ENCODE measurements around the gene CNN2.

The CNN2 gene

DNA sequence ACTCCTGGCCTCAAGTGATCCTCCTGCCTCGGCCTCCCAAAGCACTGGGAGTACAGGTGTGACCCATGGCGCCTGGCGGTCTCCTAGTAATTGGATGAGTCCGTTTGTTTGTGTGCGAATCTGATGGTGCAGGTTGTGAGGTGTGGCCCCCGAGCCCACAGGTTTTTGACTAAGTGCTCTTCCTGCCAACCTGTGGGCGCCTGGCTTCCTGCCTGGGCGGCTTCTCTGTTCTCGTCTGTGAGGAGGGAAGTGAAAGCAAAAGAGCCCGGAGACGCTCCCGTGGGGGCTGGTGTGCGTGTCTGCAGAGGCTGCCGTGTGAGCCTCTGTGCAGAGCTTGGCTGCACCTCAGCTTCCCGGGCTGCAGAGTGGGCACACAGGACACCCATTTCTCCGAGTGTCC is 50.5 kb downstream of the CNN2 start:
- Histone ChIP-seq H3K4me2 (ENCODE audit: low read length) (no peak overlapping the region), H3K4me1 (ENCODE audit: control insufficient read depth, insufficient read depth, low read length) (peaks cover 4% of the 10 kb centered on the region), H3K9me3 (replicated peaks; ENCODE audit: low read length) (no peaks in the 10 kb centered on the region), H3K36me3 (ENCODE audit: insufficient read depth, low read length) (no peaks in the 10 kb centered on the region), H3K4me3 (ENCODE audit: low read length) (no peak overlapping the region), H3K9ac (ENCODE audit: low read depth, low read length) (no peak overlapping the region), H3K27me3 (ENCODE audit: control insufficient read depth, insufficient read depth, low read length) (peaks cover 10% of the 10 kb centered on the region)

DNA sequence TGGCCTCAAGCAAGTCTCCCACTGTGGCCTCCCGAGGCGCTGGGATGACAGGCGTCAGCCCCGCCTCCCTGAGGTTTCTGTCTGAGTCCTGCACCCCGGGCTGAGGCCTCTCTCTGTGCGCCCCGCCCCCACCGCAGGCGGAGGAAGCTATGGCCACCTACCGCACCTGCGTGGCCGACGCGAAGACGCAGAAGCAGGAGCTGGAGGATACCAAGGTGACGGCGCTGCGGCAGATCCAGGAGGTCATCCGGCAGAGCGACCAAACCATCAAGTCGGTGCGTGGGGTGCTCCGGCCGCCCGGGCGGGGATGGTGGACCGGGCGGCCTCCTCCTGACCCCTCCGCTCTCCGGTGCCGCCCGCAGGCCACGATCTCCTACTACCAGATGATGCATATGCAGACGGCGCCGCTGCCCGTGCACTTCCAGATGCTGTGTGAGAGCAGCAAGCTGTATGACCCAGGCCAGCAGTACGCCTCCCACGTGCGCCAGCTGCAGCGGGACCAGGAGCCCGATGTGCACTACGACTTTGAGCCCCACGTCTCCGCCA is 53.2 kb downstream of the CNN2 start:
- Histone ChIP-seq H3K4me3 (ENCODE audit: low read length) (no peak overlapping the region), H3K27me3 (ENCODE audit: control insufficient read depth, insufficient read depth, low read length) (peaks cover 6% of the 10 kb centered on the region), H3K4me2 (ENCODE audit: low read length) (no peak overlapping the region), H3K36me3 (ENCODE audit: insufficient read depth, low read length) (no peaks in the 10 kb centered on the region), H3K9me3 (replicated peaks; ENCODE audit: low read length) (no peaks in the 10 kb centered on the region), H3K4me1 (ENCODE audit: control insufficient read depth, insufficient read depth, low read length) (peaks cover 9% of the 10 kb centered on the region), H3K9ac (ENCODE audit: low read depth, low read length) (no peak overlapping the region)

DNA sequence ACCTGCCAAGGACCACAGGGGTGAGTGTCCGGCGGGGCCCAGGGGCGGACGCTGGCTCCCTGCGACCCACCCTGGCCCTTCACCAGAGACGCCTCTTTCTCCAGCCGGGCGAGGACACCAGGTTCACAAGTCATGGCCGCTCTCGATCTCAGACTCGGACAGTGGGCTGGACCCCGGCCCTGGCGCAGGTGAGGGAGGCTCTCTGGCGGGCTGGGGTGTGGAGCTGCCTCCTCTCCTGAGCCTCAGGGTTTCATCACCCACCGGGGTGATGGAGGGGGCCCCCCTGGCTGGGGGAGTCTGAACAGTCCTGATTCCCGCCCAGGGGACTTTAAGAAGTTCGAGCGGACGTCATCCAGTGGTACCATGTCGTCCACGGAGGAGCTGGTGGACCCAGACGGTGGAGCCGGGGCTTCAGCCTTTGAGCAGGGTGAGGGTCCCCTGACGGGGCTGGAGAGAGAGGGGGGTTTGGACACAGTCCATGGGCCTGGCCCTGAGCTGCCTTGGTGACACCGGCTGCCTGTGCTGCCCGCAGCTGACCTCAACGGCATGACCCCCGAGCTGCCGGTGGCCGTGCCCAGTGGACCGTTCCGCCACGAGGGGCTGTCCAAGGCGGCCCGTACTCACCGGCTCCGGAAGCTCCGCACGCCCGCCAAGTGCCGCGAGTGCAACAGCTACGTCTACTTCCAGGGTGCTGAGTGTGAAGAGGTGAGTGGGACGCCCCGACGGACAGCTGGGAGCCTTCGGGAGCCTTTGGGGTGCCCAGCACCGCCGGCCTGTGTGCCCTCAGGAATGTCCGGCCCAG is 54.2 kb downstream of the CNN2 start:
- Histone ChIP-seq H3K27me3 (ENCODE audit: control insufficient read depth, insufficient read depth, low read length) (peaks cover 11% of the 10 kb centered on the region), H3K4me2 (ENCODE audit: low read length) (no peak overlapping the region), H3K36me3 (ENCODE audit: insufficient read depth, low read length) (no peaks in the 10 kb centered on the region), H3K4me3 (ENCODE audit: low read length) (no peak overlapping the region), H3K9ac (ENCODE audit: low read depth, low read length) (no peak overlapping the region), H3K4me1 (ENCODE audit: control insufficient read depth, insufficient read depth, low read length) (peaks cover 9% of the 10 kb centered on the region), H3K9me3 (replicated peaks; ENCODE audit: low read length) (no peaks in the 10 kb centered on the region)

DNA sequence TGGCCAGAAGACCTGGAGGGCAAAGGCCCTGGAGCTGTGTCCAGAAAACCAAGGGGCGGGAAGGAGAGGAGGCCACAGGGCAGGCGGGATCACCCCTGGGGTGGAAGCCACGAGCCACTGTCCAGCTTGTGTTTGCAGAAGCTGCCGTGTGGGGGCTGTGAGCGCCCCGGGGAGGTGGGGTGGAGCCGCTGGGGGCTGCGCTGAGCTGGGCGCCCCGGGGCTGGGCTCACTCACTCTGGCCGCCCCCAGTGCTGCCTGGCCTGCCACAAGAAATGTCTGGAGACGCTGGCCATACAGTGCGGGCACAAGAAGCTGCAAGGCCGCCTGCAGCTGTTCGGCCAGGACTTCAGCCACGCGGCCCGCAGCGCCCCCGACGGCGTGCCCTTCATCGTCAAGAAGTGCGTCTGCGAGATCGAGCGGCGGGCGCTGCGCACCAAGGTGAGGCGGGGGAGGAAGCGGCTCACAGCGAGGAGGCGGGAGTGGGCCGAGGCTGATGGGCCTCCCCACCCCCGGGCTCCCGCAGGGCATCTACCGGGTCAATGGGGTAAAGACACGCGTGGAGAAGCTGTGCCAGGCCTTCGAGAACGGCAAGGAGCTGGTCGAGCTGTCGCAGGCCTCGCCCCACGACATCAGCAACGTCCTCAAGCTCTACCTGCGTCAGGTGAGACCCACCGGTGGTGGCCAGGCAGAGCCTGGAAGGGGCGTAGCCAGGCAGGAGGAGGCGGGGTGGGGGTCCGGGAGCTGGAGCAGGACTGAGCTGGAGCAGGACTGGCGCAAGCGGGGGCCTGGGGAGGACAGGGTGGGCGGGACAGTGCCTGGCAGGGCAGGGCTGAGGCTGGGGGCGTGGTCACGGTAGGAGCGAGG is 55.1 kb downstream of the CNN2 start:
- Histone ChIP-seq H3K4me3 (ENCODE audit: low read length) (no peak overlapping the region), H3K9me3 (replicated peaks; ENCODE audit: low read length) (no peaks in the 10 kb centered on the region), H3K4me1 (ENCODE audit: control insufficient read depth, insufficient read depth, low read length) (peaks cover 9% of the 10 kb centered on the region), H3K36me3 (ENCODE audit: insufficient read depth, low read length) (no peaks in the 10 kb centered on the region), H3K4me2 (ENCODE audit: low read length) (peak overlapping the region; percentile 62), H3K9ac (ENCODE audit: low read depth, low read length) (no peak overlapping the region), H3K27me3 (ENCODE audit: control insufficient read depth, insufficient read depth, low read length) (peaks cover 17% of the 10 kb centered on the region)

DNA sequence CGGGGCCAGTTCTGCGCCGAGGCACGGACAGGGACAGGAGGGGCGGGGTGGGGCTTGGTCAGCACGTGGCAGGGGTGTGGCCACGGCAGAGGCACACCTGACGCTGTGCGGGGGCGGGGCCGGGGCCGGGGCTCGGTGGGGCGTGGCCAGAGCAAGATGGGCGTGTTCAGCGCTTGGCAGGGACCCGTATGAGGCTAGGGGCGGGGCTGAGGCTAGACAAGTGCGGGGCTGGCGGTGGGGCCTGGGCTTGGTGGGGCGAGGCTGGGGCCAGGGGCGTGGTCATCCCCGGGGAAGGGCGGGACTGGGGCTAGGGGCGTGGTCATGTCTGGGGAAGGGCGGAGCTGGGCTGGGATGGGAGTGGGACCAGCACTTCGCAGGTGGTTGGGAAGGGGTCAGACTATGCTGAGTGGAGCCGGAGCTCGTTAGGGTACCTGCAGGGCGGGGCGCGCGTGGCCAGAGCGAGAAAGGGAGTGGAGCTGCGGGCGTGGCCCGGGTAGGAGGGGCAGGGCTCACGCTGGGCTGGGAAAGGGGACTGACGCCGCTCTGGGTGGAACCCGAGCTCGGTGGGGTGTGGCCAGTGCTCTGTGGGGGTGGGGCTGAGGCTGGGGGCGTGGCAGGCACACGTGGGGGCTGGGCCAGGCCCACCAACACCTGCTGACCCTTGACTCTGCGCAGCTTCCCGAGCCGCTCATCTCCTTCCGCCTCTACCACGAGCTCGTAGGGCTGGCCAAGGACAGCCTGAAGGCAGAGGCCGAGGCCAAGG is 55.9 kb downstream of the CNN2 start:
- H3K4me1 ChIP-seq (ENCODE audit: control insufficient read depth, insufficient read depth, low read length) = peaks cover 9% of the 10 kb centered on the region
- peak overlapping the region; percentile 73 for H3K4me2 ChIP-seq (ENCODE audit: low read length)
- H3K27me3 ChIP-seq (ENCODE audit: control insufficient read depth, insufficient read depth, low read length) = peaks cover 17% of the 10 kb centered on the region
- no peaks in the 10 kb centered on the region for H3K9me3 ChIP-seq (replicated peaks; ENCODE audit: low read length)
- no peak overlapping the region for H3K4me3 ChIP-seq (ENCODE audit: low read length)
- H3K36me3 ChIP-seq (ENCODE audit: insufficient read depth, low read length) = no peaks in the 10 kb centered on the region
- no peak overlapping the region for H3K9ac ChIP-seq (ENCODE audit: low read depth, low read length)

DNA sequence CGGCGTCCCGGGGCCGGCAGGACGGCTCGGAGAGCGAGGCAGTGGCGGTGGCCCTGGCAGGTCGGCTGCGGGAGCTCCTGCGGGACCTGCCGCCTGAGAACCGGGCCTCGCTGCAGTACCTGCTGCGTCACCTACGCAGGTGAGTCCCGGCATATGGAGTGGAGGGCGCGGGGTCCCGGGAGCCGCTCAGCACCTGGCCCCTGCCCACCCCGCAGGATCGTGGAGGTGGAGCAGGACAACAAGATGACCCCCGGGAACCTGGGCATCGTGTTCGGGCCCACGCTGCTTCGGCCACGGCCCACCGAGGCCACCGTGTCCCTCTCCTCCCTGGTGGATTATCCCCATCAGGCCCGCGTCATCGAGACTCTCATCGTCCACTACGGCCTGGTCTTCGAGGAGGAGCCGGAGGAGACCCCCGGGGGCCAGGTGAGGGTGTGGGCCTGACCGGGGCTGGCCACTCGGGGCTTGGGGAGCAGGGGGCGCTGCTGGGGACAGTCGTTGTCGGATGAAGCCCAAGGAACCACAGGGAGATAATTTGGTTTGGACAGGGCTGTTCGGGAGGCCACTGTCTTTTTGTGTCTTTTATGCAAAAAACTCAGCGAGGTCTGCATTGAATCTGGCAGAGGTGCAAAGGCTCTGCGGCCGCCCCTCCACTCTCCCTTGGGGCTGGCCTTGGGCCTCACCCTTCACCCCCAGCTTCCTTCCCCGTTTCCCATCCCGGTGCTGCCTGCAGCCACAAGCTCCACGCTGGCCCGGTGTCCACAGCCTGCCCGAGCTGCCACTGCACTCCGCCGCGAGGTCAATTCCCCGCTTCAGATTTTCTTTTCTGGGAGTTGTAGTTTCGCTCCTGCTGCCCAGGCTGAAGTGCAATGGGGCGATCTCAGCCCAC is 56.8 kb downstream of the CNN2 start:
- peaks cover 8% of the 10 kb centered on the region for H3K36me3 ChIP-seq (ENCODE audit: insufficient read depth, low read length)
- H3K4me3 ChIP-seq (ENCODE audit: low read length) = no peak overlapping the region
- peaks cover 17% of the 10 kb centered on the region for H3K27me3 ChIP-seq (ENCODE audit: control insufficient read depth, insufficient read depth, low read length)
- H3K4me2 ChIP-seq (ENCODE audit: low read length) = peak overlapping the region; percentile 73
- no peak overlapping the region for H3K9ac ChIP-seq (ENCODE audit: low read depth, low read length)
- H3K9me3 ChIP-seq (replicated peaks; ENCODE audit: low read length) = no peaks in the 10 kb centered on the region
- peaks cover 9% of the 10 kb centered on the region for H3K4me1 ChIP-seq (ENCODE audit: control insufficient read depth, insufficient read depth, low read length)

DNA sequence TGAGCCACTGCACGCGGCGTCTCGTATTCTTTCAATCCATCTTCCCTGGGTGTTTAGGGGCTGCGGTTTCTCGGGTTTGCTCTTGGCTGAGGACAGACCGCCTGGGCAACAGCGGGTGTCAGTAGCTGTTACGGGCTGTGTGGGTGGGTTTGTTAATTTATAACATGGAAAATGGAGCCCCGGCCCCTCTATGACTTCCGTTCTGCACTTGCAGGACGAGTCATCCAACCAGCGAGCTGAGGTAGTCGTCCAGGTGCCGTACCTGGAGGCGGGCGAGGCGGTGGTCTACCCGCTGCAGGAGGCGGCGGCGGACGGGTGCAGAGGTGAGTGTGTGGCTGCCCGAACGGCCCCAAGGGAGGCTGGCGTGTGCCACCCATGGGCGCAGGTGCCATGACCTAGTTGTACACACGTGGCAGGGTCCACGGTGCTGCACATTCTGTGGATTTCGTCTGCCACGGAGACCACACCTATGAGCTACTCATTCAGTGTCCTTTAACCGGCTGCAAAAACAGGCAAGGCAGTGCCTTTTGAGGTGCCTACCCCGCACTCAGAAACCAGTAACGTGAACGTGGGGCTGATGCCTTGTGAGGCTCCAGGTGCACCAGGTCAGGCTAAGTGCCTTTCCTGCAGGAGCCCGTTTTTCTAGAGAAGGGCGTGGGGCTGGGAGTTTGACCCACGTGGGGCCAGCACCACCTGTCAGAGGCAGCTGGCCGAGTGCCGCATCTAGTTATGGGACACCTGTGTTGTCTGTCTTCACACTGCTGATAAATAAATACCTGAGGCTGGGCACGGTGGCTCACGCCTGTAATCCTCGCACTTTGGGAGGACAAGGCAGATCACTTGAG is 57.8 kb downstream of the CNN2 start:
- H3K9ac ChIP-seq (ENCODE audit: low read depth, low read length) = no peak overlapping the region
- no peak overlapping the region for H3K4me3 ChIP-seq (ENCODE audit: low read length)
- H3K27me3 ChIP-seq (ENCODE audit: control insufficient read depth, insufficient read depth, low read length) = peaks cover 17% of the 10 kb centered on the region
- no peaks in the 10 kb centered on the region for H3K9me3 ChIP-seq (replicated peaks; ENCODE audit: low read length)
- H3K4me1 ChIP-seq (ENCODE audit: control insufficient read depth, insufficient read depth, low read length) = peaks cover 9% of the 10 kb centered on the region
- no peak overlapping the region for H3K4me2 ChIP-seq (ENCODE audit: low read length)
- H3K36me3 ChIP-seq (ENCODE audit: insufficient read depth, low read length) = peaks cover 18% of the 10 kb centered on the region

DNA sequence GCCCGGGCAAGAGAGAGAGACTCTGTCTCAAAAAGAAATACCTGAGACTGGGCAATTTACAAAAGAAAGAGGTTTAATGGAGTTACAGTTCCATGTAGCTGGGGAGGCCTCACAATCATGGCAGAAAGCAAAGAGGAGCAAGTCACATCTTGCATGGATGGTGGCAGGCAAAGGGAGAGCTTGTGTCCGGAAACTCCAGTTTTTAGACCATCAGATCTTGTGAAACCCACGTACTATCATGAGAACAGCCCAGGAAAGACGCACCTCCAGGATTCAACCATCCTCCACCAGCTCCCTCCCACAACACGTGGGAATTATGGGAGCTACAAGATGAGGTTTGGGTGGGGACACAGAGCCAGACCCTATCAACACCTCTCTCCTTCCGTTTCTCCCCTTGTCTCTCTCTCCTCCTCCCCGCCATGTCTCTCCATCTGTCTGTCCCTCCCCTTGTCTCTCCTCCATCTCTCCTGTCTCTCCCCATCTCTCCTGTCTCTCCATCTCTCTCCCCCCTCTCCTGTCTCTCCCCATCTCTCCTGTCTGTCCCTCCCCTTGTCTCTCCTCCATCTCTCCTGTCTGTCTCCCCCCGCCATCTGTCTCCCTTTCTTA is 58.7 kb downstream of the CNN2 start:
- Histone ChIP-seq H3K9ac (ENCODE audit: low read depth, low read length) (no peak overlapping the region), H3K27me3 (ENCODE audit: control insufficient read depth, insufficient read depth, low read length) (peaks cover 17% of the 10 kb centered on the region), H3K36me3 (ENCODE audit: insufficient read depth, low read length) (peaks cover 23% of the 10 kb centered on the region), H3K4me2 (ENCODE audit: low read length) (no peak overlapping the region), H3K4me3 (ENCODE audit: low read length) (no peak overlapping the region), H3K9me3 (replicated peaks; ENCODE audit: low read length) (no peaks in the 10 kb centered on the region), H3K4me1 (ENCODE audit: control insufficient read depth, insufficient read depth, low read length) (peaks cover 9% of the 10 kb centered on the region)

DNA sequence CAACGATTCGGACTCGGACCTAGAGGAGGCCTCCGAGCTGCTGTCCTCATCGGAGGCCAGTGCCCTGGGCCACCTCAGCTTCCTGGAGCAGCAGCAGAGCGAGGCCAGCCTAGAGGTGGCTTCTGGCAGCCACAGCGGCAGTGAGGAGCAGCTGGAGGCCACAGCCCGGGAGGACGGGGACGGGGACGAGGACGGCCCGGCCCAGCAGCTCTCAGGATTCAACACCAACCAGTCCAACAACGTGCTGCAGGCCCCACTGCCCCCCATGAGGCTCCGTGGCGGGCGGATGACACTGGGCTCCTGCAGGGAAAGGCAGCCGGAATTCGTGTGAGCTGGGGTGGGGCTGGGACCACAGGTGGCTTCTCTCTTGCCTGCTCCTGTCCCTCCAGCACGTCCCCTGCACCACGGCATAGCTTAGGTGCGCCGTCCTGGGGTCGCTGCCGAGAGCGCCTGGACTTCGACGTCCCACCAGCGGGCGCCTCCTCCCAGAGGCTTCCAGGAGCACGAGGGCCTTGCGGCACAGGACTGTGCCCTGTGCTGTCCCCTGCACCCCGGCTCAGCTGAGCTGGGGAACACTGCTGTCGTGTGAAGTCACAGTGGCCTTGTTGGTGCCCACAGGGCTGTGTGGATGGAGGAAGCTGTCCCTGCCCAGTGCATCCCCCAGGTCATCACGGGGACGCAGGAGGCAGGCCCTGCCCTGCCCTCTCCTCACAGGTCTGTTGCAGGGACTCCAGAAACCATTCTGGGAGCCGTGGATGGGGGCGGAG is 59.5 kb downstream of the CNN2 start:
- Histone ChIP-seq H3K4me3 (ENCODE audit: low read length) (no peak overlapping the region), H3K36me3 (ENCODE audit: insufficient read depth, low read length) (peaks cover 23% of the 10 kb centered on the region), H3K9ac (ENCODE audit: low read depth, low read length) (no peak overlapping the region), H3K4me2 (ENCODE audit: low read length) (no peak overlapping the region), H3K4me1 (ENCODE audit: control insufficient read depth, insufficient read depth, low read length) (peaks cover 9% of the 10 kb centered on the region), H3K27me3 (ENCODE audit: control insufficient read depth, insufficient read depth, low read length) (peaks cover 17% of the 10 kb centered on the region), H3K9me3 (replicated peaks; ENCODE audit: low read length) (no peaks in the 10 kb centered on the region)
